GM21529 (cell line): Measurements from ENCODE around the gene CACNA1I.

ENCODE experiments used
- ATAC-seq: cut with Tn5 transposase; IDR thresholded peaks from one replicate; pipeline ENCODE4 v1.9.1; 2021; ENCODE audit not compliant: unreplicated experiment

Gene CACNA1I

DNA sequence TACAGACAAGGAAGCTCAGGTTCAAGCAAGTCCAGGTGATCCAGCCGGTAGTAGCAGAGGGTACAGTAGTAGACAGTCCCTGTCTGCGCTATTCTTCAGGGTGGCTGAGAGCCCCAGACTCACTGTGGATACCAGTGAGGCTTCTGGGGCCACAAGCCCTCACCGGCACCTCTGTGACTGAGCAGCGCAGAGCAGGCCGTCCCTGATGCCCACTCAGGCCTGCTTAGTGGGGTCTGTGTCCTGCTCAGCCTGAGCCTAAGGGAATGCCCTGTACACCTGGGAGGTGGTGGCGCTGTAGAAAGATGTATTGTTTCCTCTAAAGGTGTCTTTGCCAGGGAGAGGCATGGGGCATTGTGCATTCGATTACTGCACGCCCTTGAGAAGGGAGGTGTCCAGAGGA lies 143.8 kb downstream of the CACNA1I start:
- no peak for ATAC-seq

DNA sequence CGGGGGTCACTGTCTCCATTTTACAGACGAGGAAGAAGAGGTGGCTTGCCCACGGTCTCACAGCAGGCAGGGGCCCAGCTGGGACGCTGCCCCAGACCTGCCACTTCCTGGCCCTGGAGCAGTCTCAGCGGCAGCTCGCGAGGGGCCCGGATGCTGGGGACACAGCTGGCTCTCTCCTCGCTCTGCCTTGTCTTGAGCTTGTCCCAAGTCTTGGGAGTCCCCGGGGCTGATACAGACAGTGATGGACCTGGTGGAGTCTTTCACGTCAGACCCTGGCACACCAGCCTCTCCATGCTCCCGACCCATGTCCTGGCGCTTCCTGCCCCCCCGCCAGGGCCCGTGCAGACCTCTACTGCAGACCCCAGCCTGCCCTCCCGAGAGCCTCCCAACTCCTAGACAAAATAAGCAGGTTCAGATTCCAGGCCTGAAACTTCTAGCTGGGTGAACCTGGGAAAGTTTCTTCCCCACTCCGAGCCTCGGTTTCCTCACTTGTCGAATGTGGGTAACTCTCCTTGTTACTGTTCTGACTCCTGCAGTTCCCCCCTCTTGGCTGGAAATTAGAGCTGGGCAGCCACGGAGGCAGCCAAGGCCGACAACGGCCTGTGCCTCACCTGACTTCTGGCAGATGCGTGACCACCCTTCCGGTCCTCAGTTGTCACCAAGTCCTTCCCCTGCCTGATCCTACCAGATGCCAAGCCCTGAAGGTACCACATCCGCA lies 145.4 kb downstream of the CACNA1I start:
- no peak for ATAC-seq

DNA sequence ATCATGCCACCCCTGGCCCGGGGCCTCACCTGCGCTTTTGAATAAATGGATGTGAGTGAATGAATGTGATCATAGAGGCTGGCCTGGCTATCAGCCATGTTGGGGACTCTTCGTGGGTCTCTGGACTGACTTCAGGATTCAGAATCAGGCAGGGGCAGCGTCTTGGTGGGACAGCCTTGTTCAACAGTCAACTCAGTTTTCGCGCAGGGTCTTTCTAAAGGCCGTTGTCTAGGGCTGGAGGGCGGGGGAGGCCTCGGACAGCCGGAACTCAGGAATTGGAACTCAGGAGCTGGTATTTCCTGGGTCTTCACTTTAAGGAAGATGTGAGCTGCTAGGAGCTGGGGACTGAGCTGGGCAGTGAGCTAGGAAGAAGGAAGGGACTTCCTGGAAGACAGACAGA lies 146.0 kb downstream of the CACNA1I start:
- ATAC-seq = no peak

DNA sequence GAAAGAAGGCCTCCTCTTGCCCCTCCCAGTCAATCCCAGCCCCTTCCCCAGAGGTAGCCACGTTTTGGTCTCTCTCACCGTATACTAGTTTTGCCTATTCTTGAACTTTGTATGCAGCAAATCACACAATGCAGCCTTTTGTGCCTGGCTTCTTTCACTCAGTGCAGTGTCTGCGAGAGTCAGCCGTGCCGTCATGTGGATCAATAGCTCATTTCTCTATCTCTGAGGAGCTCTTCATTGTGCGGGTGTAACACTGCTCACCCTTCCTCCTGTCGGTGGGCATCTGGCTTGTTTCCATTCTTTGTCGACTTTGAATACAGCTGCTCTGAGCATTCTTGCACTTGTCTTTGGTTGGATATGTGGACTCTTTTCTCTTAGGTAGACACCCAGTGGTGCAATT lies 146.5 kb downstream of the CACNA1I start:
- ATAC-seq = no peak

DNA sequence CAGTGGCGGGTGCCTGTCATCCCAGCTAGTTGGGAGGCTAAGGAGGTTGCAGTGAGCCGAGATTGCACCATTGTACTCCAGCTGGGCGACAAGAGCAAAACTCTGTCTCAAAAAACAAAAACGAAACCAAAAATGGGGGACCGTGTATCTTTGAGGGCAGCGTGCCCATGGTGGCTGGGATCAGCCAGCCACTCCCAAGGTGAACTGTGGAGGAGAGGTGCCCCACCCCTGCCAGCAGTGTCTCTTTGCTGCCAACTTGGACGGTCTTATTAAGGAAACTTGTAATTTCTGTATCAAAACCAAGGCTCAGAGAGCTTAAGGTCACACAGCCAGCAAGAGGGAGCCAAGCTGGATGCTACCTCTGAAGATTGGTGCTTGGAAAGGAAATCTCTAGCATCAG lies 147.7 kb downstream of the CACNA1I start:
- ATAC-seq = no peak

DNA sequence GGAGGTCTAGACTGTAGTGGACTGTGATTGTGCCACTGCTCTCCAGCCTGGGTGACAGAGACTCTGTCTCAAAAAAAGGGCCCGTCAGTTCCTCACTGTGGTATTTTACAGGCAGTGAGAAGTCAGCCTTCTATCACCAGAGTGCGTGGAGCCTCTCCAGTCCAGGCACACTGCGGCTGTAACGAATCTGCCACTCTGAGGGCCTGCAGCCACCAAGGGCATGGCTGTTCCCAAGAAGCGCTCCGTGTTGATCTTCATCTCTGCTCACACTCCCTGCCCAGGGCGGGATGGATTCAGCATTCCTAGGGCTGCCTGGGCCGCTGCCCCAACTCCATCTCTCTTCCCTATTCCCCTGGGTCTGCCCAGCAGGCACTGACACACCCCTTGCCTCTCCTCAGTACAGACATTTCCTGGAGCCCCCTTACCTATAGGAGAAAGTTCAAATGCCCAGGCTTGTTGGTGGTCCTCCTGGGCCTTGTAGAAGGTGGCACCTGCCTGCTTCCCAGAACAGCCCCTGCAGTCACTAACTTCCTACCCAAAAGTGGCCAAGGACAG lies 148.4 kb downstream of the CACNA1I start:
- ATAC-seq = no peak

DNA sequence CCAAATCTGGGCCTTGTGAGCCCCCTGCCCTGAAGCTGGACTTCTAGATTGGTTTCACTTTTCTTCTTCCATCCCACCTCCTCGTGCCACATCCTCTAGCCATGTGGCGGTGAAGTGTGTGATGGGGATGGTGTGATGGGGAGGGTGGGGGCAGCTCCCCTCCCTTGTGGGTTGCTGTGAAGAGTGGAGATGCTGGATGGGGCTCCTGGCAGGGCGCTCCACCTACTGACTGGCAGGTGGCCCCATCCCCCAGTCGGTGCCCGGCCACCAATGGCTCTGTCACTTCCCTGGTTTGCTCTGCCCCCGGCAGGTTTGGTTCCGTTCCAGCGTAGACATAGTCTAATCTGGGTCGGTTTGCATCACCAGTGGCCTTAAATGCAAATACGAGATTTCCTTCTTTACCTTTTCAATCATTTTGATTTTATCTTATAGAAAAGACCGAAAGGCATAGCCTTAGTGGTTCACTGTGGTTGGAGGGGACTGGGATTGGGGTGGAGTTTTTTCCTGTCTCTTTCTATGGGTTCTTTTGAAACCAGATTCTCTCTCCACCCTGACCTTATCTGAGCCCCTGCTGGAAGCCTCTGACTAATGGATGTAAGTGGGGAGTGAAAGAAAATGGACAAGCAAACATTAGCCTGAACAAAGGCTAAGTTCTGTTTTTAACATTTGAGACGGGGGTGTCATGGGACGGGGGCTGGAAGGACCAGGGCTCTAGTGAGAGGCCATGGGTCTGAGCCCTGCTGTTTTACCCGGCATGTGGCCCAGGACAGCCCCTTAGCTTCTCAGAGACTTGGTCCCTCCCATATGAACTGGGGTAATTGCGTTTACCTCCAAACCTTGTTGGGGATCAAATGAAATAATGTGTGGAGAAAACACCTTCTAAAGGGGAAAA lies 149.3 kb downstream of the CACNA1I start:
- ATAC-seq = no peak

DNA sequence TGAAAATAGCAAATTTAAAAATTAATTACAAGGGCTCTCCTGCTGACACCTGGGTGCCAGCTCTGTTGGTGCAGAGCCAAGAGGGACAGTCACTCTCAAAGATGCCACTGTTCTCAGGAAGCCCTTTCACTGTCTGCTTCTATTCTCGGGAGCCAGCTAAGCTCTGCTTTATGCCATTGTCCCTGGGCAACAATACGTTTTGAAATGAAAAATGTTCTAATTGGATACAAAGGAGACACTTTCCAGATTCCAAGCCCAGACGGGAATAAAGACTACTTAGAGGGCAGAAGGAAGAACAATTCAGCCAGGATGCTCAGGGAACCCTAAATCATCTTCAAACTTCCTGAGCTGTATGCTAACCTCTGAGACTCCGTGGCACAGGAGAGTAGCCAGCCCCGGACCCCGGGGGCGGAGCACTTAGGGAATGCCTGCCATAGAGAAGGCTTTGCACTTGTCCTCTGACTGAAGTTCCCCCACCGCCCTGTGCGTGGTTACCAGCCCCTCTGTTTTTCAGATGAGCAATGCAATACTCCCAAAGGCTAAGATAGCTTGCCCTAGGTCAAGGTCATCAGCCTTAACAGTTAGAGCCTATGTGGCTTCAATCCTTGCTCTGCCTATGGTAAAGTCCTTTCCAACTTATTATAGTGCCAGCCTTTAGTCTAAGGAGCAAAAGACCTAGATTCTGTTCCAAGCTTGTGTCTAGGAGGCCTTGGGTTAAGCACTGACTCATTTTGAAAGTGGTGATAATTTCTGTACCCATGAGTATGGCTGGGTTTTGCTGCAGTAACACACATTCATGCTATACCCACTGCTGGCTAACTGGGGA lies 150.9 kb downstream of the CACNA1I start:
- ATAC-seq = no peak

DNA sequence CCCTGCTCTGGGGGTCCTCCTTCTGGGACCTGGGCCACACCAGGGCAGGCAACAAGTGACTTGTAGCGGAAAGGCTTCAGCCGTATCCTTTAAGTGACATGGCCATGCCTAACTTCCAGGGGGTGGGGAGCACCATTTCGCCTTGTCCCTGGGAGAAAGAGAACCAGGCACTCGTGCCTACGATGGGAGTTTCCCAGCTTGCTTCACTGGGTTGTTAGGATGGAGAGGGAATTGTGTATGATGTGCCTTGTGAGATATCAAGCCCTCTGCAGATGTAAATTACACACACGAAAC lies 151.4 kb downstream of the CACNA1I start:
- no peak for ATAC-seq

DNA sequence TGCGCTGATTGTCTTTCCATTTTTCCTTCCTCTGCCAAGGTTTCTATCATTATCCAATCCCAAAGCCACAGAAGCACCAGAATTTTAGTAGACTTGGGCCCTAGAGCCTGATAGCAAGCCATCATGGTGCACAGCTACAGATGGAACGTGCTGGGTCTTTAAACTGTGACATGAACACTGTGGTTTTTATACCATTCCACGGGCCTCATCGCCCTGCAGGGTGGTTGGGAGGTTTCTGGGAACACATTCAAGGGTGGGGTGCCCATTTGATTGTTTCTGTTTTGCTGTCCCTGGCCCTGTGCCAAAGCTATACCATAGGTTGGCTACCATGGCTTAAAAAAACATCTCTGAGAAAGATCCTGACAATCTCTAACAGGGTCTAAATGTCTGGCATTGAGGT lies 151.9 kb downstream of the CACNA1I start:
- no peak for ATAC-seq

DNA sequence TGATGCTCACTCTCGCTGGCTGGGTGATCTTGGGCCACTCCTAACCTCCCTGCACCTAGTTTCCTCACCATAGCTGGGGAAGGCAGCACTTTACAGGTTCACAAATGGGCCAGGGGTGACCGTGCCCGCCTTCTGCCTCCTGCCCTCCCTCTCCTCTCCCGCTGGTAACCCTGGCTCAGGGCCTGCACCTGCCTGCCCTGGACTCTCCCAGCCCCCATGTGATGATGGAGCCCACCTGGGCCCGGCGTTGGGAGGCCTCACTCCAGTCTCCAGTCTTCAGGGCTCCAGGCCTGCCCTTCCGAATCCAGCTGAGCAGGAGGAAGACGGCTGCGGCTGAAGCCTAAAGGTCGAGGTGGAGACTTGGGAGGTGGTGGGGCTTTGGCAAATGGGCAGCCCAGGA lies 152.9 kb downstream of the CACNA1I start:
- ATAC-seq = no peak

DNA sequence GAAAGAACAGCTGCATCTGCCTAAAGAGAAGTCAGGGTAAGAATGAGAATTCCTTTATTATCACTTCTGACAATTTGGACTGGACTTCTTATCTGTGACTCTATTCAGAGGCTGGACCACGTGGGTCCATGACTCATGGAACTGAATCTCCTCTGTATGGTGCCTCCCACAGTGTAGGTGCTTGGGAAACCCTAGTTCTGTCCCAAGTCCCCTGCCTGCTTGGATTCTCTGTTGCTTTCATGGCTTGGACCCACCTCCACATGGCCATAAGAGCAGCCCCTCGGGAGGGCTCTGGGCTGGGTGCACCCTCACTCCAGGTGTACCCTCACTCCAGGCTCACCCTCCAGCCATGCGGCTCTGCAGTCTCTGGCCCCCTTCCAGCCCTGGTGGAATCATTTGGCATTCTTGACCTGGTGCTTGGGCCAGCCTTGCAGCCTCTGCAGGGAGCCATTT lies 153.4 kb downstream of the CACNA1I start:
- ATAC-seq = no peak

DNA sequence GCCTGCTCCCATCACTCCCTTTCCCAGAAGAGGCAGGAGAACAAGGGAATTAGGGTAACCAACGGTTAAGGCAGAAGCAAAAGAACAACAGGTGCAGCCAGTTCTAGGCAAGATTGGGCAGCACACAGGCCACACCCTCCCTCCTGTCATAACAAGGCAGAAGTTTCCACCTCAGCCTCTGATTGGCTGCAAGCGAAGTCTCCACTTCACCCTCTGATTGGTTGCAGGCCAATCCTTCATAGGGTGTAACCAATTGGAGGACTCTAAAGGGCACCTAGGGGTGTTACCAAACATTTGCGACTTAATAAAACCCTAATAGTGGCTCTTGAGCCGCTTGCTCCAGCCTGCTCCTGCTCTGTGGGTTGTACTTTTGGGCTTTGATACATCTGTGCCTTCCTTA lies 153.8 kb downstream of the CACNA1I start:
- ATAC-seq = no peak

DNA sequence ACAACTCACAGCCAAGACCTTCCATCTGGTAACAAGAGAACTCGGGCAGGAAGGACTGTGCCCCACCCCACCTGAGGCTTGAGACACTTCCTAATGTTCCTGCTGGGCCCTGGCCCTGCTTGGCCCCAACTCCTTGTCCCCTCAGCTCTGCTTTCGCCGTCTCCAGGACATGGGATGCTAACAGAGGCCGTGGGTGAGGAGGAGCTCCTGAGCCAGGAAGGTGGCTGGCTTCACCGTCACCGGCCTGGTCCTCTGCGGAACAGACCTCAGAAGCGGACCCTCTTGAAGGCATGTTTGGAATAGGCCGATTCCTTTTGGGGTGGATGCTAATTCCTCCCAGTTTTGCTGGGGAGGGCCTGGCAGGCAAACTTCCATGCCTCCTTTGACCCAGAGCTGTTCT lies 154.3 kb downstream of the CACNA1I start:
- ATAC-seq = no peak

DNA sequence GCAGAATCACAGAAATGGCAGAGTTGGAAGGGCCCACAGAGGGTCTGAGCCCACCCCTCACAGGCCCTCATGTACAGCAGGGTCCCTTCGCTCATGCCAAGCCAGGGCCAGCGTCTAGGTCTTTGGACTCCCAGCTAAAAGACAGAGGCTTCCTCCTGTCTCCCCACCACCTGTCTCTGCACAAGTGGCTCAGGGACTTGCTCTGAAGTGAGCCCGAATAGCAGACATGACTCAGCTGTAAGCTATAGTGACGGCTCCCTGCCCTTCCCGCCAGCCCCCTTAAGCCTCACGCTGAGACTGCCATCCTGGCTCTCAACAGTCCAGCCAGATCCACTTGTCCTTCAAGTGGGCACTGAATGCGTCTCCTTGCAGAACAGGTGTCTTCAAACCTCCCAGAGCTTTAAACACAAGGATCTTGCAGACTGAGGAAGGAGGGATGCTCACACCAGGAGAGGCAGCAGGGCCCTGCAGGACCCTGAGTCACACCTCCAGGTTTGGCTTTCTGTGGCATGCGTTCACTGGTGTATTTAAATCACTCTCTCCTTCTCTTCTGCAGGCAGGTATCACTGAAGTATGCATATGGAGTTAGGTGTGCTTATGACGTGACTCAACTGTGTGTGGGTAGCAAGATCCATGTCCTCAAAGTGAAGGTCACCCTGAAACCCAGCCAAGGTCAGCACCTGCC lies 154.9 kb downstream of the CACNA1I start:
- no peak for ATAC-seq

DNA sequence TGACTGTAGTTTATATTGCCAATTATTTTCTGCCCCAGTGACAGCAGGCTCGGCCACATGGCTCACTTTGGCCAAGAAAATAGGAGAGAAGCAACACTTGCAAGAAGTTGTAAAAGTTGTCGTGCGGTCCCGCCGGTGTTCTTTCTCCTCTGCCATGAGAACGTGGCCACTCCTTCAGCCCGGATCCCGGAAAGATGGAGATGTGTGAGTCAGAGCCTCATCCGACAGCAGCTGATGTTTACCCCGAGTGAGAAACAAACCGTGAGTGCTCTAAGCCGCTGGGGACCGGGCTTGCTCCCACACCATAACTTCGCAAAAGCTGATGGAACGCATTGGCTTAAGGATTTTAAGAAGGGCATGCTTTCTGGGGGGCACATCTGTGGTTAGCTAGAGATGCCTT lies 157.0 kb downstream of the CACNA1I start:
- no peak for ATAC-seq

DNA sequence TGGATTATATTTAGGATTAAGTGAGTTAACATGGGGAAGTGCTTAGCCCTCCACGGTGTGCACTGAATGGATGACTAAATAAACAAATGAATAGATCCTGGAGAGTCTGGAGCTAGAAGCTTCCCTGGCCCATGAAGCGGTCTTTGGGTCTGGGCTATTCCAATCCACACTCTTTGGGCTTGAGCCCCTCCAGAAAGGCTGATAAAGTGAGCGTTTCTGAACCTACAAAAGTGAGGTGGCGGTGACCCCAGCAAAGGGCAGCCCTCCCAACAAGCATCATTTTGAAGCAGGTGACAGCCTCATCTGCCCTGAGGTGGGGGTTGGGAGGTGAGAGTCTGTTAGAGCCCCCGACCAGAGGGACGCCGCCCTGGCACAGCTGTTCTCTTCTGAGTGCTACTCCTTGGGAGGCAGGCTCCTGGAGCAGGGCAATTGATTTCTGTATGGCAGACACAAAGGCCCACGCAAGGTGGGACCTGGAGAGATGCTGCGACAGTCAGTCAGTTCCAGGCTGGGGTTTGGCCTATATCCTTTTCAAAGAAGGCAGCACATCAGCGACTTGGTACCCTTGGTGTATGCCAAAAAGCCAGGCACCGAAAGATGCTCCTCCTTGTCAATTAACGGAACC lies 157.8 kb downstream of the CACNA1I start:
- no peak for ATAC-seq

DNA sequence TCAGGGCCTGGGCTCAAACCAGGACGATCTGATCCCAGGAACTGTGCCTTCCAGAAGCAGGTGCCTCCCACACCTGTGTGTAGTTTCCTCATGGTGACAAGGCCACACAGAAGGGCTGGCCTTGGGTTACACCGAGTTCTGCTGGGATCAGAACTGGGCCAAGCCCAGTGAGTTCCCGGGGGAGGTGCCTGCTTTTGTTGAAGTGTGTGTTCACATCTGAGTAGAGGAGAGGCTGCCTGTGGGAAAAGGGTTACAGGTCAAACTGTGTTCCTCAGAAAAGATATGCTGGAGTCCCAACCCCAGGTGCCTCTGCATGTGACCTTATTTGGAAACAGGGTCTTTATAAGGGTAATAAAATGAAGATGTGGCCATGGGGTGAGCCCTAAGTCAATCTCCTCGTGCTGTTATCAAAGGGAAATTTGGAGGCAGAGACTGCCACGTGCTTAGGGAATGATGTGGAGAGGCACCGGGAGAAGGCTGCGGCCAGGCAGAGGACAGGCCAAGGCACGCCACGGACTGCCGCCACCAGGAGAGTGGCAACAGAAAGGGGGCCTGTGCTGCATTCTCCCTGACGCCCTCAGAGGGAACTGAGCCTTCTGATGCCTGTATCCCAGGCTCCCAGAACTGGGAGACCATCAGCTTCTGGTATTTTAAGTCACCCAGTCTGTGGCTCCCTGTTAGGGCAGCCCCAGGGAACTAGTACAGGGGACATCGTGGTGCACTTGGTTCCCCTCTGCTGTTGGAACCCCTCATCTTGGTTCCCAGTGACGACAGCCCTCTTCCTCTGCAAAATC lies 158.8 kb downstream of the CACNA1I start:
- ATAC-seq = no peak

DNA sequence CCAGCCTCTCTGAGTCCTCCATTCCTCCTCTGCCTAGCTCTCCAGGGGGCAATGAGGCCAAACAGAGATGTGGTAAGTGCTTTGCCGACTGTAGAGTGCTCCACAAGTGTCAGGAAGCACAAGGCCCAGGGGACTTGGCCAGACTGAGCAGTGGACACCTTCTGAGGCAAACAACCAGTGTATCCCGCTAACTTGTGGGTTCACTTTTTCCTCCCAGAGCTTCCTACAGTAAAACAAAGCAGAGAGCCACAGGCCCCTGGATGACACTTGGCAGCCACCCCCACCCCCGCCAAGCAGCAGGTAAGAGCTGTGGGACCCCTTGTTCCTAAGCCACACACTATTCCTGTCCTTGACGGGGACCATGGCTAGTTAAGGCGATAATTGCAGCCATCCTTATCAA lies 160.9 kb downstream of the CACNA1I start:
- no peak for ATAC-seq
